Ammon's horn (tissue), 1 donor: ENCODE data around the gene NKIRAS2.
A peak's percentile ranks its signal among the peaks of the same experiment; 100 is the strongest.

Experiments used
- DNase-seq: peaks from one replicate; pipeline ENCODE4 v3.0.0-alpha.2; 2016; ENCODE audit warnings: low spot score

Gene NKIRAS2

GRCh38 chr17:42055027-42055426 is 35.1 kb downstream of the NKIRAS2 start:
- no peak for DNase-seq

GRCh38 chr17:42055496-42055895 is 35.6 kb downstream of the NKIRAS2 start:
- no peak for DNase-seq

- no peak for DNase-seq
Measured at GRCh38 chr17:42056635-42057034, 36.7 kb downstream of the NKIRAS2 start.

- no peak for DNase-seq
Measured at GRCh38 chr17:42058063-42058462, 38.2 kb downstream of the NKIRAS2 start.

- DNase-seq, result no peak
Measured at GRCh38 chr17:42059815-42060214, 39.9 kb downstream of the NKIRAS2 start.

- DNase-seq, result no peak
Measured at GRCh38 chr17:42060231-42060630, 40.3 kb downstream of the NKIRAS2 start.

- no peak for DNase-seq
Measured at GRCh38 chr17:42061646-42062487, 42.0 kb downstream of the NKIRAS2 start.

- DNase-seq, result no peak
Measured at GRCh38 chr17:42062681-42063080, 42.8 kb downstream of the NKIRAS2 start.

GRCh38 chr17:42065201-42065600 is 45.3 kb downstream of the NKIRAS2 start:
- no peak for DNase-seq

- peak; percentile 65 for DNase-seq
Measured at GRCh38 chr17:42067371-42068091, 47.6 kb downstream of the NKIRAS2 start.

- DNase-seq, result no peak
Measured at GRCh38 chr17:42068979-42069378, 49.1 kb downstream of the NKIRAS2 start.

- DNase-seq, result no peak
Measured at GRCh38 chr17:42071810-42072209, 51.9 kb downstream of the NKIRAS2 start.

- DNase-seq, result no peak
Measured at GRCh38 chr17:42072323-42073187, 52.7 kb downstream of the NKIRAS2 start.
